Medulla oblongata (tissue), 1 donor: ENCODE results near the gene IBA57.
"Not testable (repeated sequence)": the region's sequence is repeated elsewhere in the genome, so short reads cannot be mapped to it uniquely, and the experiment has no call there.

ENCODE experiments used
- DNase-seq: peaks from one replicate; pipeline ENCODE4 v3.0.0-alpha.2; 2015; ENCODE audit errors: extremely low spot score

Gene IBA57

DNA sequence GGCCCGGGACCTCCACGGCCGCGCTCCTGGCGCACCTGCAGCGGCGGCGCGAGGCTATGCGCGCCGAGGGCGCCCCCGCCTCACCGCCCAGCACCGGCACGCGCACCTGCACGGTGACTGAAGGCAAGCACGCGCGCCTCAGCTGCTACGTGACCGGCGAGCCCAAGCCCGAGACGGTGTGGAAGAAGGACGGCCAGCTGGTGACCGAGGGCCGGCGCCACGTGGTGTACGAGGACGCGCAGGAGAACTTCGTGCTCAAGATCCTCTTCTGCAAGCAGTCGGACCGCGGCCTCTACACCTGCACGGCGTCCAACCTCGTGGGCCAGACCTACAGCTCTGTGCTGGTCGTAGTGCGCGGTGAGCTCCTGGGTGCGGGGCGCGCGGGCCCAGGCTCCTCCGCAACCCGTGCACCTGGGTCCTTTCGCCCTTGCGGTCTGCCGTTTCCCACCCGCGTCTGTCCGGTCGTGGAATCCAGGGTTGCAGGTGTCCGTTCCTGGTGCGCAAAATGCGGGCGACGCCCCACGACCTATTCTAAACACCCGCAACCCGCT is 46.9 kb downstream of the IBA57 start:
- DNase-seq: no peak

DNA sequence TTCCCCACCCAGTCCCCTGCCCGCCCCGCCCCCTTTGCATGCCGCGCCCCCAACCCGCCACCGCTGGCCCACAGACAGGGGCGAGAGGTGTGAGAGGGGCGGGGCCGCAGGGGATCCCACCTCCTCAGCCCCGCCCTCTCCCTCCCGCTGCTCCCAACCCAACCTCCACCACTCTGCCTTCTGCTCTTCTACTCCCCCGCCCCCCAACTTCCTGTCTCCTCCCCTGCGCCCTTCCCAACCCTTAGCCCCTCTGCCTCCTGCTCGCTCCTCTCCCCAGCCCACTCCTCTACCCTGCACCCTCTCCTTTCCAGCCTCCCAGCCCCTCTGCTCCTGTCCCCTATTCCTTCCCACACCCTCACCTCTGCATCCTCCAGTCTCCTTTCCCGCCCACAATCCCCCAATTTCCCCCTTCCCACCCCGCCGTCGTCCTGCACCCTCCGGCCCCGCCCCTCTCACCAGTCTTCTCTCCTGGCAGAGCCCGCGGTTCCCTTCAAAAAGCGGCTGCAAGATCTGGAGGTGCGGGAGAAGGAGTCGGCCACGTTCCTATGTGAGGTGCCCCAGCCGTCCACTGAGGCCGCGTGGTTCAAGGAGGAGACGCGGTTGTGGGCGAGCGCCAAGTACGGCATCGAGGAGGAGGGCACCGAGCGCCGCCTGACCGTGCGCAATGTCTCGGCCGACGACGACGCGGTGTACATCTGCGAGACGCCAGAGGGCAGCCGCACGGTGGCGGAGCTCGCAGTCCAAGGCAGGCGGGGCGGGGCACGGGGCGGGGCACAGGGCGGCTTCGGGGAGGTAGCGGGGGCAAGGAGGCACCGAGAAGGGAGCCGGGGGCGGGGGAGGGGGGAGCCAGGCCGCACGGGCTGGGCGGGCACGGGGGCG is 47.6 kb downstream of the IBA57 start:
- peak; percentile 58 for DNase-seq

DNA sequence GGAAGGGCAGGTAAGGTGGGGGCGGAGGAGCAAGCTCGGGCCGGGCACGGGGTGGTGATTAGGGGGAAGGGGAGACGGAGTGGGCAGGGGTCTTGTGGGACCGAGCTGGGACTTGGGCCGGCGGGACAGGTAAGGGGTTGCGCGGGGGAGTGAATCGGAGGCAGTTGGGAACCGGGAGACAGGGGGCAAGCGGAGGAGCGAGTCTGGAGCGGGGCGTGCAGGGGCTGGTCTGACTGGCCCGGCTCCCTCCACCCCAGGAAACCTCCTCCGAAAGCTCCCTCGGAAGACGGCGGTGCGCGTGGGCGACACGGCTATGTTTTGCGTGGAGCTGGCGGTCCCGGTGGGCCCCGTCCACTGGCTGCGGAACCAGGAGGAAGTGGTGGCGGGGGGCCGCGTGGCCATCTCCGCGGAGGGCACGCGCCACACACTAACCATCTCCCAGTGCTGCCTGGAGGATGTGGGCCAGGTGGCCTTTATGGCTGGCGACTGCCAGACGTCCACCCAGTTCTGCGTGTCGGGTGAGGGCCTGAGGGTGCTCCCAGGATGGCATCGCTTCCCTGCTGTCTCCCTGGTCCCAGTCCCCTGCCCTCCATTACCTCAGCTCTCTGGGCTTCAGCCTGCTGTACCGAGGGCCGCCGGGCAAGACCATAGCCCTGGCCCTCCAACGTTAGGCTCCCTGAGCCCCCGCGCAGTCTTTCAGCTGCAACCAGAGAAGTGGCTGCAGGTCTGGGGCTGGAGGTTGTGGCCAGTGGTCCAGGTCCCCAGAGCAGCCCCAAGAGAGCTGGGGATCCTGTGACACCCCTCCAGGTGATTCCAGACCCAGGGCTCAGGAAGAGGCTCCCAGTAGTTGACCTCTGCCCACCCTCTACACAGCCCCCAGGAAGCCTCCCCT is 48.6 kb downstream of the IBA57 start:
- no peak for DNase-seq

DNA sequence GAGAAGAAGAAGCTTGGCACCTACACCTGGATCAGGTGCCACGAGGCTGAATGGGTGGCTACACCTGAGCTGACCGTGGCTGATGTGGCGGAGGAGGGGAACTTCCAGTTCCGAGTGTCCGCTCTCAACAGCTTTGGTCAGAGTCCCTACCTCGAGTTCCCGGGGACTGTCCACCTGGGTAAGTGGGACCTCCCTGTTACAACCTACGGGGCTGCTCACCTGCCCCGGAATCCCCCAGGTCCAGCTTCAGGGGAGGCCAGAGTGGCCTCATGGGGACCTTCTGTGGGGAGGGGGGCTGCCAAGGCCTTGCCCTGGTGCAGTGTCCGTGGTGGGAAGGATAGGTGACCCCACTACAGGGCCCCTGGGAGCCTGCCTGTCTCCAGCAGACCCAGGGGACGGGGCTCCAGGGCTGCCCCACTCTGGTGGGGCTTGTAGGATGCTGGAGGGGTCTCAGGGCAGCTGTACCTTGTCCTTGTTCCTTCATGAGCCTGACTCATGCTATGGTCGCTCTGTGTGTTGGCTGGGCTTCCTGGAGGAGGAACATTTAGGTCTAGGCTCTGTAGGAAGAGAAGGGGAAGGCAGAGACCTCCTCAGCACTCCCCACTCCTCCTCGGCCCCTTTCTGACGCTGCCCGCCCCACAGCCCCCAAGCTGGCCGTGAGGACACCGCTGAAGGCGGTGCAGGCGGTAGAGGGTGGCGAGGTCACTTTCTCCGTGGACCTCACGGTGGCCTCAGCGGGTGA is 49.5 kb downstream of the IBA57 start:
- no peak for DNase-seq

DNA sequence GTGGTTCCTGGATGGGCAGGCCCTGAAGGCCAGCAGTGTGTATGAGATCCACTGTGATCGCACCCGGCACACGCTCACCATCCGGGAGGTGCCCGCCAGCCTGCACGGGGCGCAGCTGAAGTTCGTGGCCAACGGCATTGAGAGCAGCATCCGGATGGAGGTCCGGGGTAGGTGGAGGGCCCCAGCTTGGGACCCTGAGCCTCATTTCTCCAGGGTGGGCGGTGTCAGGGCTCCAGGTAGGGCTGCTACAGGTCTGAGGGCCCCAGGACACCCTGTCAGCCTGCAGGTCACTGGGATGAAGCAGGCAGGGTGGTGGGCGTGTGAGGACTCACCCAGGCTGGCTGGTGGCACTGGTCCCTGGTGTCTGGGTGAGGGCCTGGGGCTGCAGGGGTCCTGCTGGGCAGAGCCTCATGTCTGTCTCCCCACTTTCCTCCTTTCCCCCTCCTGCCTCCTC is 50.1 kb downstream of the IBA57 start:
- DNase-seq: no peak

DNA sequence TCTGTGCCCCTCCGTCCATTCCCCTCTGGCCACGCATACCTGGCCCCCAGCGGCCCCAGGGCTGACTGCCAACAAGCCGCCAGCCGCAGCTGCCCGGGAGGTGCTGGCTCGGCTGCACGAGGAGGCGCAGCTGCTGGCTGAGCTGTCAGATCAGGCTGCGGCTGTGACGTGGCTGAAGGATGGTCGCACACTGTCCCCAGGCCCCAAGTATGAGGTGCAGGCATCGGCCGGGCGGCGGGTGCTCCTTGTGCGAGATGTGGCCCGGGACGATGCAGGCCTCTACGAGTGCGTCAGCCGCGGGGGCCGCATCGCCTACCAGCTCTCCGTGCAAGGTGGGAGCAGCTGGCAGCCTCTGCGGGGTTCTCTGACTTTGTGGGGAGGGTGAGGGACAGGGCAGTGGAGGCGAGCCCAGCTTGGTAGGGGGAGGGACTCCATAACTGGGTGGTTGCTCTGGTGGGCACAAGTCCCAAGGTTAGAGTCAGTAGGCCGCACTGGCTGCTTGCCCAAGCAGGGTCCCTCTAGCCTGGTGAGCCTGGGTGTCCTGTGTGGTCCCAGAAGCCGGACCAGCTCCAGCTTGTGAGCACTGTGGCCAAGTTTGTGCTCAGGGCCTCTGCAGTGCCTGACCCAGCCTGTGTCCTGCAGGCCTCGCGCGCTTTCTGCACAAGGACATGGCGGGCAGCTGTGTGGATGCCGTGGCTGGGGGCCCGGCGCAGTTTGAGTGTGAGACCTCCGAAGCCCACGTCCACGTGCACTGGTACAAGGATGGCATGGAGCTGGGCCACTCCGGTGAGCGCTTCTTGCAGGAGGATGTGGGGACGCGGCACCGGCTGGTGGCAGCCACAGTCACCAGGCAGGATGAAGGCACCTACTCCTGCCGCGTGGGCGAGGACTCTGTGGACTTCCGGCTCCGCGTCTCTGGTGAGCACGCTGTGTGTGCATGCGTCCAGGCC is 51.0 kb downstream of the IBA57 start:
- DNase-seq: no peak

DNA sequence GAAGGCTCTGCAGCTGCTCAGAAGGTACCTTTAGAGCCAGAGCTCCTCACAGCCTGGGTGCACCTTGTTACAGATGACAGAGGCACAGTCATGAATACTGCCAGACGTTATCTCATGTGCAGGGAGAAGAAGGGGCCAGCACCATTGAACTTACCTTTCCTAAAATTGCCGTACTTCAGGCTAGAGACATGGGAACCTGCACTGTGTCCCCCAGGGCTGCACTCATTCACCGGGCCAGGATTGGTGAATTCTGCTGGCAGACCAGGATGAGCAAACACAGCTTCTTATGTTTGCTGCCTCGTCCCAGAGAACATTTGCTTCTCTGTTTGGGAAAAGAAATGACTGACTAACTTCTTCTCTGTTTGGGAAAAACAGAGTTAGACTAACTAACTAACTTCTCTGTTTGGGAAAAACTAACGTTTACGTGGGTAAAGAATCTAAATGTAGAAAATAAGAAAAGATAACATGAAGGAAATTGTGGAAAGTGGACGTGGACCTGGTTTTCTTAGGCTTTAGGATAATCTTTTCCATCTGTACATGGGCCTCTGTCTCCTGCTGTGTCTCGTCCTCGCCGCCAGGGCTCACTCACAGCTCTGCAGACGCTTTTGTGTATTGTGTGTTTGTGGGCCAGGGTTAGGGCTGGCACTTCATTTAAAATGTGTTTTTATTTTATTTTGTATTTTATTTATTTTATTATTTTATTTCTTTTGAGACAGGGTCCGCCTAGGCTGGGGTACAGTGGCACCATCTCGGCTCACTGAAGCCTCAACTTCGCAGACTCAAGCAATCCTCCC is 52.1 kb downstream of the IBA57 start:
- peak; percentile 3 for DNase-seq

DNA sequence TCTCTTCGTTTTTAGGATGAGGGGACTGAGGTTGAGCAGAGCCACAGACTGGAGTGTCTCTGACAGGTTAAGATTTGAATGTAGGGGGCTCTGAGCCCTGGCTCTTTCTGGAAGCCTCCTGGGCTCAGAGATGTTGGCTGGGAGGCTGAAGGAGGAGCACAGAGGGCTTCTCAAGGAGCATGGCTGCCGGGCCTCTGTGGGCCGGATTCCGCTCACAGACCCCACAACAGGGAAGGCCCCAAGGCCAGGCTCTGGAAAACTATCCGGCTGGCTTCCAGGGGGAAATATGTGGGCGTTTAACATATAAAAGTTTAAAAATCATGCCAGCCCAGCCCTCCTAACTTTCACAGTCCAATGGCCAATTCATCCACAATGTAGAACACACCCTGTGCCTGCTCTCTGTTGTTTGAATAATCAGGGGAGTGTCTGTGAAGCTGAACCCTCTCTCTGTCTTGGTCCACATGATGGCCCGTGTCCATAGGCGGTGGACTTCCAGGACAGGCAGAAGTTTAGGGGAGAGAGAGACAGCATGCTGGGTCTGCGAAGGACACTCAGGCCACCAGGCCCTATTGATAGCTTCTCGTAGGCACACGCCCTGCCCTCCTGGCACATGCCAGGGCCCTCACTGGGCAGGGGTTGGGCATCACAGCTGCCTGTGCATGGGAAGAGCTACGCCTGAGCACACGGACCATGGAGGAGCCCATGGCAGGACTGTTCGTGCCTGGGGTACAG is 53.1 kb downstream of the IBA57 start:
- DNase-seq: no peak

DNA sequence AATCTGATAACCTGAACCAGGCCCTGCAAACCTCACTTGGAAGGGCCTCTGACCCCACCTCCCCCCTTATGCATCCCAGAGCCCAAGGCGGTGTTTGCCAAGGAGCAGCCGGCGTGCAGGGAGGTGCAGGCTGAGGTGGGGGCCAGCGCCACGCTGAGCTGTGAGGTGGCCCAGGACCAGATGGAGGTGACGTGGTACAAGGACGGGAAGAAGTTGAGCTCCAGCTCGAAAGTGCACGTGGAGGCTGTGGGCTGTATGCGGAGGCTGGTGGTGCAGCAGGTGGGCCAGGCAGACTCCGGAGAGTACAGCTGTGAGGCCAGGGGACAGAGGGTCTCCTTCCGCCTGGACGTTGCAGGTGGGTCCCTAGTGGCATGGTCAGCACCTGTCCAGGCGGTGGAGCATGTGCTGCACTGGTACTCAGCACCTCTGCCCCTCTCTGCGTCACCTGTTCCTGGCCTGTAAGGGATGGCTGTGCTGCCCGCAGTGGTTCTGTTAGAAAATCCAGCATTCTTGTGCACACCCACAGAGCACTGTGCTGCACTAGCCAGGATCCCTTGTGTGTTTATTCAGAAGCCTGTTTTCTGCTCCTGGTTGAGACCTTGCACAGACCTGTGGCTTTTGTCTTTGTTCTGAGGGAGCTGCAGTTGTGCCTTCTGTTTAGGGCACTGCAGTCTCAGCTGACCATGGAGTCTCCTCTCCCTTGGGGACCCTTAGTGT is 53.8 kb downstream of the IBA57 start:
- DNase-seq: no peak

DNA sequence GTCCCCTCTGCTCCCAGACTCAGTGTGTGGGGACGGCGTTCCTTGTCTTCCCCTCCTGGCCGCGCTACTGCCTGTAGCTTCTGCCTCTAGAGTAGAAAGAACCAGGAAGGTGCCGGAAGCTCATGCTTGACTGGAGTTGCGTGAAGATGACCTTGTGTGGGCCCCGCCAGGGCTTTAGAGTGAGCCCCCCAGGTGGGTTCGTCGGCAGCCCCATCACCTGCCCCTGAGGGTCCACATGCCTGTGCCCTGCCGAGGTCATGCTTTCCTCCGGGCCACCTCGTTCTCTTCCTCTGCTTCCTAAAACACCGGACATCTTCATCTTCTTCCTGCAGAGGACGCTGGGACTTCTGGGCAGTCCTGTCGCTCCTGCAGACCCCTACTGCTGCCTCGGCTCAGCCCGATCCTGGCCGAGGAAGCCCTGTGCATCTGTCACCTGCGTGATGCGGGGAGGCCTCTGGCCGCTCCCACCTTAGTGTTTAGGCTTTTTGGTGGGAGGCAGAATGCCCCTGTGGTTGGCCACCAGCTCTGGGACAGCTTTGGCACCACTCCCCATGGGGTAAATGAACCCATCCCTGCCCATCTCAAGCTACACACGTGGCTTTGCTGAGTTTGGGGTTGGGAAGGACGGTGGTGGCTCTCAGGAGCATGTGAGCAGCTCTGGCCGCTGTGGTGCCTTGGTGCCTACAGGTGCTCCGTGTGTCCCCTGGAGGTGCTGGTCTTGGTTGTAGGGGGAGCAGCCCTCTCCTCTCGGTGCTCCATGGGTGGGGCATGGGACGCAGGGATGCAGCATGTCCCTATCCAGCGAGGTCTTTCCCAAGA is 54.6 kb downstream of the IBA57 start:
- DNase-seq: no peak

DNA sequence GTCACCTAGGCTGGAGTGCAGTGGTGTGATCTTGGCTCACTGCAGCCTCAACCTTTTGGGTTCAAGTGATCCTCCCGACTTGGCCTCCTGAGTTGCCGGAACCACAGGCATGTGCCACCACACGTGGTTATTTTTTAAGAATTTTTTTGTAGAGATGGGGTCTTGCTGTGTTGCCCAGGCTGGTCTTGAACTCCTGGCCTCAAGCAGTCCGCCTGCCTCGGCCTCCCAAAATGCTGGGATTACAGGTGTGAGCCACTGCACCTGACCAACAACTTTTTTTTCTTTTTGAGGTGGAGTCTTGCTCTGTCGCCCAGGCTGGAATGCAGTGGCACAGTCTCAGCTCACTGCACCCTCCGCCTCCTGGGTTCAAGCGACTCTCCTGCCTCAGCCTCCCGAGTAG is 55.5 kb downstream of the IBA57 start:
- not testable (repeated sequence) for DNase-seq

DNA sequence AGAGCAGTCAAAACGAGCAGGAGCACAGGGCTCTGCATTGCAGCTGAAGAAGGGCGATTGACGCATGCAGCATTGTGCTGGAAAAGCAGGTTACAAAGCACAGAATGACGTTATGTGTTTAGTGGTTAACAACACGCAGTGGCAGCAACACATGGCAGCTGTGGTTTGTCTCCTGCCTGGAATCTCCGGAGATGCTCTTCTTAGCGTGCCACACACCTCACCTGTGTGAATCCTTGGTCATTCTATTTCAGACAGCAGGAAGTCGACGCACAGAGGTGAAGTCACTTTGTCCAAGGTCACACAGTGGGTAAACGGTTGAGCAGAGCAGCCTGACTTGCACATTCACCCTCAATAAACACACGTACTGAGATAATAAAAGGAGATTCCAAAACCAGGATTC is 56.9 kb downstream of the IBA57 start:
- no peak for DNase-seq

DNA sequence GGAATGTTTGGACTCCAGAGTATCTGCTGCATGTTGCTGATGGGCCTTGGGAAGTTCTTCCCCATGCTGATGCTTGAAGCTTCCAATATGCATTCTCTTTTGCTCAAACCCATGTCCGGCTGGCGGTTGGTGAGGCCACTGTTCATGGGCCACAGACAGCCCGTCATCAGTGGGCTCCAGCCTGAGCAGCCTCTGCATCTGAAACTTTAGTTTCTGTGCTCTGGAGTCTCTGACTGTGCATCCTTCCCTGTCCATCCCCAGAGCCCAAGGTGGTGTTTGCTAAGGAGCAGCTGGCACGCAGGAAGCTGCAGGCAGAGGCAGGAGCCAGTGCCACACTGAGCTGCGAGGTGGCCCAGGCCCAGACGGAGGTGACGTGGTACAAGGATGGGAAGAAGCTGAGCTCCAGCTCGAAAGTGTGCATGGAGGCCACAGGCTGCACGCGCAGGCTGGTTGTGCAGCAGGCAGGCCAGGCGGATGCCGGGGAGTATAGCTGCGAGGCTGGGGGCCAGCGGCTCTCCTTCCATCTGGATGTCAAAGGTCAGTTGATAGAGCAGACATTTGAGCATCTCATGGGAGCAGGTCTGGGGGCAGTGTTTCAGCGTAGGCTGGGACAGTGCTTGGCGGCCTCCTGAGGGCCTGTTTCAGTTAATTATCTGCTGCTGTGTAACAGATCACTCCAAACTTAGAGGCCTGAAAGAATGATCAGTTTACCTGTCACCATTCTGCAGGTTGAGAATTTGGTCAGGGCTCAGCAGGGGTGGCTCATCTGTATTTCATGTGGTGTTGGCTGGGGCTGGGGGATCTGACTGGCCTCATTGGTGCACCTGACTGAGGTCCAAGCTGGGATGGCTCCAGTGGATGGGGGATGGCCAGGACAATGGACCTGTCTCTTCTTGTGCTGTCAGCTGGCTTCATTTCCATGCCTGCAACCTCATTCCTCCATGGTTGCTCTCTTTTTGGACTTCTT is 58.9 kb downstream of the IBA57 start:
- no peak for DNase-seq

DNA sequence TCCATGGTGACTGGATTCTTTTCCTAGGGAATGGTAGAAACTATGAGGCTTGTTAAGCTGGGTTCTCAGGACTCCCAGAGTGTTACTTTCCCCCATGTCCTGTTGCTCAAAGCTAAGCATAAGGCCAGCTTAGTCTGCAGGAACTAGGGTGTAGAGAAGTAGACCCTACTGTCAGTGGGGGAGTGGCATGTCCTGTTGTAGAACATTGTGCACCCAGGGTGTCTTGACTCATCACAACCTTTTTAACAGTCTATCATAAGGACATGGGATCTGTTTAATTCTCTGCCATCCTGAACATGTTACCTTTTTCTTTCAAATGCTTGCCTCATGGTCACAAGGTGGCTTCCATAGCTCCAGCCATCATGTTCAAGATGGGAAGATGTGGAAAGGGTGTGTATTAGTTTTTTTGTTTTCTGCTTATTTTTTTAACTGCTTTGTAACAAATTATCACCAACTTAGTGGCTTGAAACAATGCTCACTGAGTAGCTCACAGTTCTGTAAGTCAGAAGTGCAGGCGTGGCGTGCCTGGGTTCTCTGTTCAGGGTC is 59.6 kb downstream of the IBA57 start:
- no peak for DNase-seq

DNA sequence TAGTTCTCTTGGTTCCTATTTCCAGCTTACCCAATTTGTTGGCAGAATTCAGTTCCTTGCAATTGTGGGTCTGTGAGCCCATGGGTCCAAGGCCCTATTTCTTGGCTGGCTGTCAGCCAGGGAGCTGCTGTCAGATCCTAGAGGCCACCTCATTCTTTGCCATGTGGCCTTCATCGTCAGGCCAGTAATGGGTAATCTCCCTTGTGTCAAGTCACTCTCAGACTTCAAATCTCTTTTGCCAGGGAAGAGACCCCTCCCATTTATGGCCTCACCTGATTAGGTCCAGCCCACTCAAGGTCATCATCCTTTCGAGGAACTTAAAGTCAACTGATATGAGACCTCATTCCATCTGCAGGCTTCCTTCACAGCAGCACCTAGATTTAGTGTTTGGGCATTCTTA is 60.1 kb downstream of the IBA57 start:
- DNase-seq: no peak
